GM12878 (cell line): ENCODE data around the gene R3HDM1. TPM values are rescaled to one million over a fixed set of nuclear protein-coding genes. Genes with fewer than 3 reads are reported as not detected.
A peak's percentile ranks its signal among the peaks of the same experiment; 100 is the strongest.

ENCODE experiments used
- BHLHE40 ChIP-seq, 2 experiments: fragments of 450-650 bp in 1 of 2; IDR thresholded peaks; 2 replicates each; pipeline ENCODE4 v1.6.1; 2011 to 2017; ENCODE audit warnings: low read depth in 2 of 2, borderline replicate concordance in 1 of 2, improper control_type of control experiment in 1 of 2, low read length in 1 of 2, mild to moderate bottlenecking in 1 of 2
- EGR1 ChIP-seq, 2 experiments: IDR thresholded peaks; 1 replicate in 1 of 2; 2 replicates in 1 of 2; pipeline ENCODE4 v1.6.1; 2011 to 2012; ENCODE audit warnings: low read depth in 2 of 2, low read length in 2 of 2, borderline replicate concordance in 1 of 2, mild to moderate bottlenecking in 1 of 2, moderate library complexity in 1 of 2
- MYC ChIP-seq: IDR thresholded peaks from 2 replicates; pipeline ENCODE4 v1.6.1; 2011; ENCODE audit warnings: mild to moderate bottlenecking, low read length, moderate library complexity, inconsistent platforms; ENCODE audit not compliant: insufficient read depth, insufficient replicate concordance, insufficient read length, severe bottlenecking
- NR2F1 ChIP-seq: fragments of 450-650 bp; conservative IDR thresholded peaks from 2 replicates; pipeline ENCODE4 v1.6.1; 2017; ENCODE audit warnings: mild to moderate bottlenecking
- PAX5 ChIP-seq: IDR thresholded peaks from 2 replicates; pipeline ENCODE4 v1.6.1; 2011; ENCODE audit warnings: low read depth, low read length, borderline replicate concordance
- POLR2AphosphoS5 ChIP-seq: IDR thresholded peaks from 2 replicates; pipeline ENCODE4 v1.6.1; 2011; ENCODE audit warnings: mild to moderate bottlenecking, low read length, inconsistent platforms
- RB1 ChIP-seq: fragments of 450-650 bp; formaldehyde crosslinking; IDR thresholded peaks from 2 replicates; pipeline ENCODE4 v1.6.1; 2017; ENCODE audit warnings: mild to moderate bottlenecking, borderline replicate concordance
- RBBP5 ChIP-seq: fragments of 200-600 bp; sonication (generic); conservative IDR thresholded peaks from 2 replicates; pipeline ENCODE4 v1.6.1; 2016
- RELA ChIP-seq: fragments of 450-650 bp; IDR thresholded peaks from 2 replicates; pipeline ENCODE4 v1.8.0; 2014; ENCODE audit warnings: borderline replicate concordance; ENCODE audit not compliant: partially characterized antibody
- SMARCA5 ChIP-seq: fragments of 450-650 bp; IDR thresholded peaks from 2 replicates; pipeline ENCODE4 v1.6.1; 2017; ENCODE audit warnings: mild to moderate bottlenecking
- SUPT20H ChIP-seq: IDR thresholded peaks from 2 replicates; pipeline ENCODE4 v1.6.1; 2011; ENCODE audit warnings: low read depth, mild to moderate bottlenecking, low read length, moderate library complexity, borderline replicate concordance; ENCODE audit not compliant: control insufficient read depth
- TAF1 ChIP-seq: IDR thresholded peaks from 2 replicates; pipeline ENCODE4 v1.6.1; 2011; ENCODE audit warnings: mild to moderate bottlenecking, low read depth, low read length, borderline replicate concordance
- ZBED1 ChIP-seq: IDR thresholded peaks from 2 replicates; pipeline ENCODE4 v1.6.1; 2016; ENCODE audit warnings: borderline replicate concordance
- ZNF207 ChIP-seq: fragments of 450-650 bp; IDR thresholded peaks from 2 replicates; pipeline ENCODE4 v1.6.1; 2014; ENCODE audit warnings: antibody characterized with exemption, mild to moderate bottlenecking, borderline replicate concordance
- polyA plus RNA-seq, 11 experiments: library from polyadenylated mRNA; depleted of rRNA in 4 of 11; unstranded in 6 of 11; stranded (reverse) in 5 of 11; fragments of >200 nt; fragmentation: Nextera tagmentation in 4 of 11; fragmentation: Illumina TruSeq in 1 of 11; extraction: Ambion mirVana in 4 of 11; extraction: Trizol in 1 of 11; gene quantifications; 1 replicate in 1 of 11; 2 replicates in 10 of 11; pipeline versions ENCODE4 v1.2.1 to v1.2.3, GENCODE V29; 2011 to 2016; ENCODE audit warnings: inconsistent platforms in 2 of 11, missing spikeins in 2 of 11, low read depth in 1 of 11
- total RNA-seq, 4 experiments: library from RNA; depleted of rRNA in 3 of 4; stranded (reverse); fragments of >200 nt in 3 of 4; fragmentation: Illumina TruSeq in 1 of 4; extraction: Trizol in 1 of 4; gene quantifications; 2 replicates each; pipeline versions ENCODE4 v1.2.1 to v1.2.3, GENCODE V29; 2013 to 2021
- TF ChIP-seq, protein P1 (sequence below), 3 experiments: IDR thresholded peaks in 2 of 3; conservative IDR thresholded peaks in 1 of 3; 2 replicates each; pipeline ENCODE4 v1.5.1; 2011; ENCODE audit warnings: low read depth in 3 of 3, low read length in 3 of 3, mild to moderate bottlenecking in 3 of 3, control low read depth in 2 of 3, moderate library complexity in 2 of 3, inconsistent platforms in 1 of 3, mixed read lengths in 1 of 3; ENCODE audit not compliant: control insufficient read depth in 2 of 3, insufficient read depth in 1 of 3; ENCODE audit errors: extremely low read depth in 1 of 3
- TF ChIP-seq, protein P2 (sequence below): fragments of 450-650 bp; IDR thresholded peaks from 2 replicates; pipeline ENCODE4 v1.6.1; 2017; ENCODE audit warnings: mild to moderate bottlenecking, moderate library complexity
- TF ChIP-seq, protein P3 (sequence below): IDR thresholded peaks from 2 replicates; pipeline ENCODE4 v1.6.1; 2012; ENCODE audit warnings: low read depth, low read length, improper control_type of control experiment
- TF ChIP-seq, protein P4 (sequence below): fragments of 450-650 bp; IDR thresholded peaks from 2 replicates; pipeline ENCODE4 v1.6.1; 2017; ENCODE audit warnings: low read depth, mild to moderate bottlenecking, moderate library complexity

The R3HDM1 gene
- total and polyA plus RNA-seq, 10 of the 15 experiments (the other 5 are each of a cell fraction or from before 2014, with no cell fraction given) = 16.8 to 89.6 (median 47.7) TPM

DNA sequence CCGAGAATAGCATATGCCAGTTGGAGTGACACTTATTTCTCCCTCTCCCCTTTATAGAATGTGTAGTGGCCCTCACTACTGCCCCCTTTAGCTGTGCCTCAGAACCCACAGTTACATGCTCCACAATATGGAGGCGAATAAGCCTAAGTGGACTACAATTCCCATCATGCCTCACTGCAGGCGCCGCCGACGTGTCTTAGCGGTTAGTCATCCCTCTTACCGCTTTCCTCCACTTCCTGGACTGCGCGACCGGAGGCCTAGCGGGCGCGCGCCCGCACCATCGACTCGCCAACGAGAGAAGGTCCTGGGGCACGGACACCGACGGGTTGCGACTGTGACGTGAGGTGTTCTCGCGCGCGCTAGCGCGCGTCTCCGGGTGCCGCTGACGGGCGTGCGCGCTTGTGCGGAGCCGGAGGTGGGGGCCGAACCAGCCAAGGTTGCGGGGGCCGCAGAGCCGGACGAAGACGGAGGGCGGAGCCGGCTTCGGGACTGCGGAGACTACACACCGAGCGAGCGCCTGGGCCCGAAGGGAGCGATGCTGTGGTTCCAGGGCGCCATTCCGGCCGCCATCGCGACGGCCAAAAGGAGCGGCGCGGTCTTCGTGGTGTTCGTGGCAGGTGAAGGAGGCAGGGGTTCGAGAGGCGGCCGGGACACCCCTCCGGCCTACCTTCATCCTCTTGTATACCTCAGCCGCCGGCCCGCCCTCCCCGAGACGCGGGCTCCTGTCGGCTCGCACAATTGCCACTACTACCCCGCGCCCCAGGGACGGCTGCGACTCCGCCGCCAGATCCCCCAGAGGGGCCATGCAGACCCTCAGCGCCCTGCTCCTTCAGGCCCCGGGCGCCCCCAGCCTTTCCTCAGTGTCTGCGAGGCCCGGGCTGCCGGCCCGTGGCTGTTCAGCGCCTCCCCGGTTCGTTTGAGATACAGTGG is 210.4 kb downstream of the R3HDM1 start, which contains the start of gene UBXN4 (continued):
- TF ChIP-seq MYC (no peak), PAX5 (peak; percentile 62), BHLHE40 (IDR thresholded peaks at IDR 0.05; ENCODE audit: borderline replicate concordance in 1 of 2, low read depth in 2 of 2, low read length in 1 of 2) (peak; percentile 52 to 83), EGR1 (IDR thresholded peaks at IDR 0.05; ENCODE audit: borderline replicate concordance in 1 of 2, low read depth in 2 of 2, low read length in 2 of 2) (peak; percentile 35 to 81; a peak in 2 of 3 replicates), RBBP5 (no peak; the same call in 1 of the 2 replicates), ZNF207 (peak; percentile 18; the same call in 1 of the 2 replicates), NR2F1 (peak; percentile 51), SMARCA5 (peak; percentile 88), TAF1 (peak; percentile 79), SUPT20H (no peak), RB1 (0 out of 2 replicates have a peak, but pooled peaks have one; percentile 17), ZBED1 (peak; percentile 76; the same call in 1 of the 2 replicates), POLR2AphosphoS5 (peak; percentile 90), RELA (peak; percentile 19)
- TF ChIP-seq, protein P1, sequence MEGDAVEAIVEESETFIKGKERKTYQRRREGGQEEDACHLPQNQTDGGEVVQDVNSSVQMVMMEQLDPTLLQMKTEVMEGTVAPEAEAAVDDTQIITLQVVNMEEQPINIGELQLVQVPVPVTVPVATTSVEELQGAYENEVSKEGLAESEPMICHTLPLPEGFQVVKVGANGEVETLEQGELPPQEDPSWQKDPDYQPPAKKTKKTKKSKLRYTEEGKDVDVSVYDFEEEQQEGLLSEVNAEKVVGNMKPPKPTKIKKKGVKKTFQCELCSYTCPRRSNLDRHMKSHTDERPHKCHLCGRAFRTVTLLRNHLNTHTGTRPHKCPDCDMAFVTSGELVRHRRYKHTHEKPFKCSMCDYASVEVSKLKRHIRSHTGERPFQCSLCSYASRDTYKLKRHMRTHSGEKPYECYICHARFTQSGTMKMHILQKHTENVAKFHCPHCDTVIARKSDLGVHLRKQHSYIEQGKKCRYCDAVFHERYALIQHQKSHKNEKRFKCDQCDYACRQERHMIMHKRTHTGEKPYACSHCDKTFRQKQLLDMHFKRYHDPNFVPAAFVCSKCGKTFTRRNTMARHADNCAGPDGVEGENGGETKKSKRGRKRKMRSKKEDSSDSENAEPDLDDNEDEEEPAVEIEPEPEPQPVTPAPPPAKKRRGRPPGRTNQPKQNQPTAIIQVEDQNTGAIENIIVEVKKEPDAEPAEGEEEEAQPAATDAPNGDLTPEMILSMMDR (IDR thresholded peaks at IDR 0.05 in 2 of 3, conservative IDR thresholded peaks at IDR 0.05 in 1 of 3; ENCODE audit: control insufficient read depth in 2 of 3, extremely low read depth in 1 of 3, insufficient read depth in 1 of 3, low read depth in 3 of 3, low read length in 3 of 3) = peak; percentile 49 to 66 (median 50); a peak in 5 of 6 replicates
- TF ChIP-seq, protein P2, sequence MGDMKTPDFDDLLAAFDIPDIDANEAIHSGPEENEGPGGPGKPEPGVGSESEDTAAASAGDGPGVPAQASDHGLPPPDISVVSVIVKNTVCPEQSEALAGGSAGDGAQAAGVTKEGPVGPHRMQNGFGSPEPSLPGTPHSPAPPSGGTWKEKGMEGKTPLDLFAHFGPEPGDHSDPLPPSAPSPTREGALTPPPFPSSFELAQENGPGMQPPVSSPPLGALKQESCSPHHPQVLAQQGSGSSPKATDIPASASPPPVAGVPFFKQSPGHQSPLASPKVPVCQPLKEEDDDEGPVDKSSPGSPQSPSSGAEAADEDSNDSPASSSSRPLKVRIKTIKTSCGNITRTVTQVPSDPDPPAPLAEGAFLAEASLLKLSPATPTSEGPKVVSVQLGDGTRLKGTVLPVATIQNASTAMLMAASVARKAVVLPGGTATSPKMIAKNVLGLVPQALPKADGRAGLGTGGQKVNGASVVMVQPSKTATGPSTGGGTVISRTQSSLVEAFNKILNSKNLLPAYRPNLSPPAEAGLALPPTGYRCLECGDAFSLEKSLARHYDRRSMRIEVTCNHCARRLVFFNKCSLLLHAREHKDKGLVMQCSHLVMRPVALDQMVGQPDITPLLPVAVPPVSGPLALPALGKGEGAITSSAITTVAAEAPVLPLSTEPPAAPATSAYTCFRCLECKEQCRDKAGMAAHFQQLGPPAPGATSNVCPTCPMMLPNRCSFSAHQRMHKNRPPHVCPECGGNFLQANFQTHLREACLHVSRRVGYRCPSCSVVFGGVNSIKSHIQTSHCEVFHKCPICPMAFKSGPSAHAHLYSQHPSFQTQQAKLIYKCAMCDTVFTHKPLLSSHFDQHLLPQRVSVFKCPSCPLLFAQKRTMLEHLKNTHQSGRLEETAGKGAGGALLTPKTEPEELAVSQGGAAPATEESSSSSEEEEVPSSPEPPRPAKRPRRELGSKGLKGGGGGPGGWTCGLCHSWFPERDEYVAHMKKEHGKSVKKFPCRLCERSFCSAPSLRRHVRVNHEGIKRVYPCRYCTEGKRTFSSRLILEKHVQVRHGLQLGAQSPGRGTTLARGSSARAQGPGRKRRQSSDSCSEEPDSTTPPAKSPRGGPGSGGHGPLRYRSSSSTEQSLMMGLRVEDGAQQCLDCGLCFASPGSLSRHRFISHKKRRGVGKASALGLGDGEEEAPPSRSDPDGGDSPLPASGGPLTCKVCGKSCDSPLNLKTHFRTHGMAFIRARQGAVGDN = peak; percentile 54; the same call in 1 of the 2 replicates
- TF ChIP-seq, protein P3, sequence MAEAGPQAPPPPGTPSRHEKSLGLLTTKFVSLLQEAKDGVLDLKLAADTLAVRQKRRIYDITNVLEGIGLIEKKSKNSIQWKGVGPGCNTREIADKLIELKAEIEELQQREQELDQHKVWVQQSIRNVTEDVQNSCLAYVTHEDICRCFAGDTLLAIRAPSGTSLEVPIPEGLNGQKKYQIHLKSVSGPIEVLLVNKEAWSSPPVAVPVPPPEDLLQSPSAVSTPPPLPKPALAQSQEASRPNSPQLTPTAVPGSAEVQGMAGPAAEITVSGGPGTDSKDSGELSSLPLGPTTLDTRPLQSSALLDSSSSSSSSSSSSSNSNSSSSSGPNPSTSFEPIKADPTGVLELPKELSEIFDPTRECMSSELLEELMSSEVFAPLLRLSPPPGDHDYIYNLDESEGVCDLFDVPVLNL = 0 out of 2 replicates have a peak, but pooled peaks have one; percentile 29
- TF ChIP-seq, protein P4, sequence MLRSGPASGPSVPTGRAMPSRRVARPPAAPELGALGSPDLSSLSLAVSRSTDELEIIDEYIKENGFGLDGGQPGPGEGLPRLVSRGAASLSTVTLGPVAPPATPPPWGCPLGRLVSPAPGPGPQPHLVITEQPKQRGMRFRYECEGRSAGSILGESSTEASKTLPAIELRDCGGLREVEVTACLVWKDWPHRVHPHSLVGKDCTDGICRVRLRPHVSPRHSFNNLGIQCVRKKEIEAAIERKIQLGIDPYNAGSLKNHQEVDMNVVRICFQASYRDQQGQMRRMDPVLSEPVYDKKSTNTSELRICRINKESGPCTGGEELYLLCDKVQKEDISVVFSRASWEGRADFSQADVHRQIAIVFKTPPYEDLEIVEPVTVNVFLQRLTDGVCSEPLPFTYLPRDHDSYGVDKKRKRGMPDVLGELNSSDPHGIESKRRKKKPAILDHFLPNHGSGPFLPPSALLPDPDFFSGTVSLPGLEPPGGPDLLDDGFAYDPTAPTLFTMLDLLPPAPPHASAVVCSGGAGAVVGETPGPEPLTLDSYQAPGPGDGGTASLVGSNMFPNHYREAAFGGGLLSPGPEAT = 0 out of 2 replicates have a peak, but pooled peaks have one; percentile 46
